ENCODE measurements around the gene SPATS1.

The SPATS1 gene, protein sequence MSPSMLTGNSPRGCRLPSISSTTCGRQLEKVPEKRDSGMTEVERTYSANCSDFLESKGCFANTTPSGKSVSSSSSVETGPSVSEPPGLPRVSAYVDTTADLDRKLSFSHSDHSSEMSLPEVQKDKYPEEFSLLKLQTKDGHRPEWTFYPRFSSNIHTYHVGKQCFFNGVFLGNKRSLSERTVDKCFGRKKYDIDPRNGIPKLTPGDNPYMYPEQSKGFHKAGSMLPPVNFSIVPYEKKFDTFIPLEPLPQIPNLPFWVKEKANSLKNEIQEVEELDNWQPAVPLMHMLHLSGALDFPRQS

DNA sequence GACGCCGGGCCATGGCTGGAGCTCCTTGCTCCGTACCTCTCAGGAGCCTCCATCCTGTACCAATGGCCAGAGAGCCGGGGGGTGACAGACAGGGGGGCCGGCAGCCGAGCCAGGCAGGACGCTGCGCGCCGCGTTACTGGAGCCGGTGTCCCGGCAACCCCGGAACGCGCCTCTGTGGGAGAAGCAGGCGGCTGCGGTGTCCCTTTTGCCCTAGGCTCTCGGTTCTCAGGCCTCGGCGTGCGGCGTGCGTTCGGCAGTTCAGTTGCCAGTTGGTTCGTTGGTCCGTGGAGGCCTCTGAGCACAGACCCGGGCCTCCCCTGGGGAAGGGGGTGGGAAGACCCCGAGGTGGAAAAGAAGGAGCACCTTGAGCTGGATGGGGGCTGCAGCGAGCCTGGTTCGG is at the start of gene SPATS1:
Gene SPATS1 (plus strand): TSS at position 162 of the 400 bp plus-strand sequence. CDS start 446 bp downstream, outside the sequence.
- no peak for DNase-seq

DNA sequence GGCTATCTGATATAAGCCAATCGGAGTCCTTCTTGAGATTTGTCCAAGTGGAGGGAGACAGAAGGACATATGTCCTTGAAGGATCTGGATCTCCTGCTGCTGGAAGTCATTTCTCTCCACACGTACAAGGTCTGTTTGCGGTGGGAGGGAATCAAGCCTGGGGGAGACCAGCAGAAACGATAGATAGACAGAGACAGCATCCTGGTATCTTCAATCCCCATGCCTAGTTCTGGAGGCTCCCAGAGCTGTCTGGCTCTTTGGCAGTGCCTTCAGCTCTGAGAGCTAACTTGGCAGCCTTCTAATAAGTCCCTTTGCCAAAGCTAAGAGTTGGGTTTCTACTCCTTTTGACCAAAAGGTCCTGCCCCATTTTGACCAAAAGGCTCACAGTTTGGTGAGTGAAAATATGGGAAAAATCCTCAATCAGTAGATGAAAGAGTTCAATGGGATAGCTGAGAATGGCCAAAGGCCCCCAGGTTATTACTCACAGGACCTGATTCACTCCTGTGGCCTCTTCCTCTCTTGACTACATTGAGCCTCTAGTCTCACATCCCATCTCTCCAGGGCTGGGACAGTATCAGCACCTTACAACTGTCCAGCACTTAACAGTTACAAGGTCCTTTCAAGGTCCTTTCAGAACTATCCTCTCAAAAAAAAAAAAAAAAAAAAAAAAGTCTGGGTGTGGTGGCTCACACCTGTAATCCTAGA is 49.6 kb upstream of the SPATS1 start:
- DNase-seq, result no peak

DNA sequence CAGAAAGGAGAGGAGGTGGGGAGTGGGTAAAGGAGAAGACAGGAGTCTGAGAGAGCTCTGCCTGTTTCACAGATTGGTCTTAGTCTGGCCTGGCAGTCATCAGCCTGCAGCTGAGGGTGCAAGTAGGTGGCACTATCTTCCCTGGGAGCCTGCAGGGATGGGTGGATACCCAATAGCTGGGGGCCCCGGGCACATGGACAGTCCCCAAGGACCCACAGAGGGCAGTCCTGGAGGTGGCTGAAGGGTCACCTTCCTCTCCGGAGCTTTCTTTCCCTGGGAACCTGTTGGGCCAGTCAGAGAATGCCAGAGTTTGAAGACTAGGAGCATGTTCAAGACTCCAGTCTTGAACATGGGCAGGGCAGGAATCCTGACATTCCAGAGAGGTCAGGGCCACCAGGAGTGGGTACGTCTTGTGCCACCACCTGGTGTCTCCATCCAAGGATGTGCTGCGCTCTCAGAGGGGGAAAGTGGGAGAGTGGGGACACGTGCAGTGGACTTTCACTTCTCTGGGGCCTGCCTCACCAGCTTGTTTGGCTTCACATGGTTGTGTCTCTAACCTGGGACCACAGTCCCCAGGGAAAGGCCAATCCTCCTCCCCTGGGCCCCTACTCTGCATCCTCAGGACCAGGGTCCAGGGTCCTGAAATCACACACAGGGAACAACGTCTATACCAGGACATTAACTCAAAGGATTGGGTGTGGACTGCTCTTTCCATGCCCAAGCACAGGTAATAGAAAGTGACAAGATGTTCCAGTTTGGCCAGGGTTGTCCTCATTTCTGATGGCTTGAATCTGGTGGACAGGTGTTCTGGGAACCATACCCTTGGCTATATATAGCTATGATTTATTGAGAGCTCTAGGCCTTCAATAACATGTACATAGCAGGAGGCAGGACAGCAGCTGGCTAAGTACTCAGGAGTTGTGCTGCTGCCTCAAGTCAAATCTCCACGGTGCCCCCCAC is 47.3 kb upstream of the SPATS1 start:
- DNase-seq, result no peak

DNA sequence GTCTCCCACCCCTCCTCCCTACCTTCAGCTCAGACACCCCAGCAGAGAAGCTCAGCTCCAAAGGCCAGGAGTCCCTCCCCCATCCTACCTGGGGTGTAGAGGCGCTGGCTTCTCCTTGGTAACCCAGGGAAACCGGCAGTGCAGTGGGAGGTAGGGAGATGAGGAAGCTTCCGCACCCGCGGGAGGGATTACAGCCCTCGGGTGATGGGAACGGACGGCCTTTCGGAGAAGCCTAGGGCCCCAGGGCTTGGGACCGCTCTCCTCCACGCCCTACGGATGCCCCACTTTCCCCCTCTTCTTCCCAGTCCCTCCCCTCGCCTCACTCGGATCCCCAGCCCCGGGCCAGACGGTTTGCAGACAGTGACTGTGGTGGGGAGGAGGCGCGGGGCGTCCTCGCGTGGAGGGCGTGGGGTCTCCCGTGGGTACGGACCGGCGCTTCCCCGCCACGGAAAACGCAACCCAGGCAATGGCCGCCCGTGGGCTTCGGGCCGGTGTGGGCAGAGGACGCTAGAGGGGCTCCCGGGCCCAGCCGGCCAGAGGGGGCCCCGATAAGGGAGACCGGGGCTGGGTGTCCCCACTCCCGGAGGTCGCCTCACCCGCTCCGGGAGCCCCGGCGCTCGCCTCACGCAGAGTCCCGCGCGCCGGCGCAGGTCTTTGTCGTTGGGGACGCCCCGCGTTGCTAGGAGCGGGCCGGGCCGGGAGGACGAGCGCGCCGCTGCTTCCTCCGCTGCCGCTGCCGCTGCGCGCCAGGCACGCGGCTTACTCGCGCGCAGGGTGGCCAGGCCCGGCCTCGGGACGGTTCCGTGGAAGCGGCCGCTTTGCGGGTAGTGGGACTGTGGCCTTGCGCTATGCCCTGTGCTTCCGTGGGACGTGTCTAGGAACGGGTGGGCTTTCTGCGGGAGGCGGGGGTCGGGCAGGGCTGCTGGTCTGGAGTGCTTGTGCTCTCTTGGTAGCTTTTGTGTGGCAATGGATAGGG is 45.1 kb upstream of the SPATS1 start:
- DNase-seq, result peak; percentile 26

DNA sequence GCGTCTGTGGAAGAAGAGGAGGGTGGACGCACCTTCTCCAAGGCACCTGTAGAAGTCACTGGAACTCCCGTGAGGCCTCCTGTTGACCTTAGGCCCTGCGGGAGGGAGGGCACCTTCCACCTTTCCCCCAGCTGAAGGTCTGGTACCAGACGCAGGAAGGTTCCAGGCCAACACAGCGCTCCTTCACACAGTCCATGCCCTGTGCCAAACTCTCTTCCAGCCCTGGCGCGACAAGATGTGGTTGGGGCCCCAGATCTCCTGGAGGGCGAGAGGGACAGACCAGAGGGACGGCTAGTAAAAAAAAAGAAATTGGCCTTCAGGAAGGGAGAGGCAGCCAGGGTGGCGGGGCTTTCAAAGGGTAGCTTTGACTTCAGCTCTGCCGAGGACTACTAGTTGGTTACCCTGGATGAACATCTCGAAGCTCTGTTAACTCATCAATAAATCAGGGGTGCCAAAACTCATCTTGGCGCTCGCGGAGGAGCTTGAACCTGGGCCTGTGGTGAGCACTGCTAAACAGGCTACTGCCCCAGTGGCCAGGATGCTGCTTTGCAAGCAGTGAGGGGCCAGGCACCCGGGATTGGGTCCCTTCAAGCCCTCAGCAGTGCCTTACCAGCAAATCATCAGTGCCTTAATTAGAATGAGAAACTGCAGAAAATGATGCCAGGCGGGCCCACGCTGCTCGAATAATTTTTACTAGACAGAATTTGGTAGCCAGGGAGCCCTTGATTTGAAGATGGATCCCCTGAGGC is 44.2 kb upstream of the SPATS1 start:
- no peak for DNase-seq

DNA sequence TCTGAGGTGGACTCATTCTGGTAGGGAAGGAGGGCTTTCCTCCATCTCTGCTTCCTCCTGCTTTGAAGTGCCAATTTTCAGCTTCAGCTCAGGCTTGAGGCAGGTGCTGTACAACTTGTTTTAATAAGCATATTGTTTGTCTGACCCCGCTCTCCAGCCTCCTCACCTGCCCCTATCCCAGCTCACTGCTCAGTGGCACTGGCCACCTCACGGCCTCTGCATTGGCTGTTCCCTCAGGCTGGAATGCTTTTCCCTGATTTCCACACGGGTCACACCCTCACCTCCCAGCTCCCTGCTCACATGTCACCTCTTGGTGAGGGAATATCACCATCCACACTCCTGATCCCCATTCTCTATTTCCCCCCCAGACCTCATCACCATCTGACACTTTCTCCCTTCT is 43.6 kb upstream of the SPATS1 start:
- no peak for DNase-seq

DNA sequence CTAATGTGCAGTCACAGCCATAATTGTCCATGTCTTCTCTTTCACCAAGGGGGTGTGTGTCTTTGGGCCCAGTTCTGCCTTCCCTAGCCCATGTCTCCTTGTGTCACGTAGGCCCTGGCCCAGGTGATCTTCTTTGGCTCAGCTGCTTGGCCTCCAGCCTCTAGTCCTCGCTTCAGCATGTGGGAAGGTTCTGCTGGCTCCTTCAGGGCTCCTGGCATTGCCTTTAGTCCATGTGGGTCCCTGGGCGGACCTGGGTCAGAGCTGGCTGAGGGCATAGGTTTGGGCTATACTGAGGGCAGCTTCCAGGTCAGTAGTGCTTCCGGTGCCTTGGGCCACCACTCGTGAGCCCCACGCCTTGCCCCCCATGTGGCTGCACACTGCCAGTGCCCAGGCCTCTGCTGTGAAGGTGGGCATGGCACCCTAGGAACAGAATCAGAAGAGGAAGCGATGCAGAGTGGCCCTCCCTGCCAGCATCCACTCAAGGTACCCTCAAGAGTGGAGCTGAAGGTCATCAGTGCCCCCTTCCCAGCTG is 42.1 kb upstream of the SPATS1 start:
- no peak for DNase-seq

DNA sequence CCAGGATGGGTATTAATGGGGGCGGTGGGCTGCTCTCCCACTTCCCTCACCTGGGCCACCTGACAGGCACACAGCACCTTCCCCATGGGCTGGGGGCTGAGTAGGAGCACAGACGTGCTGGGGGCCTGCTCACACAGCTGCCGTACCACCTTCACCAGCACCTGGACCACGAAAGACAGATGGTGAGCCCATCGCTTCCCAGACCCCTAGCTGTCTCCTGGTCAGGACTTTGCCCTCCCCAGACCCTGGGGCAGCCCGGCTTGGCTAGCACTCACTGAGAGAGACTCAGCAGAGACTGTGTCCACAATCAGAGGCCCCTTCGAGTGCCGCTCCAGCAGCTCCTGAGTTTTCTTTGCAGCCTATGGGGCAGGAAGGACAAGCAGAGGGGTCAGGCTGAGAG is 41.3 kb upstream of the SPATS1 start:
- no peak for DNase-seq

DNA sequence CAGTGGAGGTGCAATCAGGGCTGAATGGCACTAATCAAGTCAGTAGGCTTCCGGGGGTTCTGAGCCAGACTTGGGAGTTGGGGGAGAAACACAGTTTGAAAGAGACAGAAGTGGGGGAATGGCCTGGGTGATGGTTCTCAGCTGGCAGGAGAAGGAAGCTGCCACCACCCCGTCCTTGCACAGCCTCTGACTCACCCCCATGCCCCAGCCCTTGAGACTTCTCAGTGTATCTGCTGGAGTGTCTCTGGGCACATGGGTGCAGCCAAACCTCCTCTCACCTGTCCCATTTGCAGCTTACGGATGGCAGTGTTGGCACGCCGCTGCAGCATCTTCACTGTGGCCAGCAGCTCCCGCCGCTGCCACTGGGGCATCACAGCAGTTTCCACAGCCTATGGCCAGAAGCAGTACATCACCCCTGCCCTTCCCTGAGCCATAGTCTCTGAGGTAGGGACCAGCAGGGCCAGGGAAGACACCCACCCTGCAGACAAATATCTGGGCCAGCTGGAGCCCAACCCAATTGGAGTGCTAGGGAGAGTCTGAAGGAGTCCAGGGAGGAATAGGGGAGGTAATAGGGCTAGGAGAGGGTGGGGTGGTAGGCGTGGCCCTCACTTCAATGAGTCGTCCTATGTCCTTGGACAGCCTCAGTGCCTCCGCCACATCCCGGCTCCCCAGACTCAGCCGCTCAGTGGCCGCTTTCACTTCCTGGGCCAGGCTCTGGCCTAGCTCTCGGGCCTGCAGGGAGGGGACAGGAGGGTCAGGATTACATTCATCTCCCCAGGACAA is 40.5 kb upstream of the SPATS1 start:
- DNase-seq, result no peak

DNA sequence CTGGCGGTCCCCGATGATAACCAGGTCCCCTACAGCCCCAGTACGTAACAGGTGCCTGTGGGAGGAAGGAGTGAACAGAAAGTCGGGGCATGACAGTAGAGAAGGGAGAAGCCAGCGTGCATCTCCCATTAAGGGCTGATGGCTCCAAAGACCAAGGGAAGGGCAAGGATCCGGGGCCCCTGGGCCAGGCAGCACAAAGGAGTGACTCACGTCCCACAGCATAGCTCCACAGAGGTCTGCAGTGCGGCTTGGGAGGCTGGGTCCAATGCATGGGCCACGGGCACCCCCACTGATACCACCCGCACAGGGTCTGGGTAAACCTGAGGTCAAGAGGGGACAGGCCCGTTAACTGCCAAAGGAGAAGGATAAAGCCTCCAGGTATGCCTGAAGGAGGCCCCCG is 39.6 kb upstream of the SPATS1 start:
- no peak for DNase-seq

DNA sequence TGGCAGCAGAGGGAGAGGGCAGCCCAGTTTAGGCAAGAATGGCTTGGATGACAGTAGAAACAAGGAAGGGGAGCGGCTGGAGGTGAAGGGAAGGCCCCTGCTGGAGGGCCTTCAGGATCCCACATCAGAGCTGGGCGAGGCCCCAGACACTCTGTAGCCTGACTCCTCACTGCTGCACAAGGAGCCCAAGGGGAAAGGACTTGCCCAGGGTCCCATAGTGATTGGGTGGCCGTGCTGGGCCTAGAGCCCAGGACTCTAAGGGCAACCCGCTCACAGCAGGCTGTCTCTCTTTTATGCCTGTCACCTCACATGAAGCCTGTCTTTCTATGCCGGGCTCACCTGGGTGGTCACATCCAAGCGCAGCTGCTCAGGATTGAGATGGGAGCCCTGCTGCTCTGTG is 38.6 kb upstream of the SPATS1 start:
- no peak for DNase-seq

DNA sequence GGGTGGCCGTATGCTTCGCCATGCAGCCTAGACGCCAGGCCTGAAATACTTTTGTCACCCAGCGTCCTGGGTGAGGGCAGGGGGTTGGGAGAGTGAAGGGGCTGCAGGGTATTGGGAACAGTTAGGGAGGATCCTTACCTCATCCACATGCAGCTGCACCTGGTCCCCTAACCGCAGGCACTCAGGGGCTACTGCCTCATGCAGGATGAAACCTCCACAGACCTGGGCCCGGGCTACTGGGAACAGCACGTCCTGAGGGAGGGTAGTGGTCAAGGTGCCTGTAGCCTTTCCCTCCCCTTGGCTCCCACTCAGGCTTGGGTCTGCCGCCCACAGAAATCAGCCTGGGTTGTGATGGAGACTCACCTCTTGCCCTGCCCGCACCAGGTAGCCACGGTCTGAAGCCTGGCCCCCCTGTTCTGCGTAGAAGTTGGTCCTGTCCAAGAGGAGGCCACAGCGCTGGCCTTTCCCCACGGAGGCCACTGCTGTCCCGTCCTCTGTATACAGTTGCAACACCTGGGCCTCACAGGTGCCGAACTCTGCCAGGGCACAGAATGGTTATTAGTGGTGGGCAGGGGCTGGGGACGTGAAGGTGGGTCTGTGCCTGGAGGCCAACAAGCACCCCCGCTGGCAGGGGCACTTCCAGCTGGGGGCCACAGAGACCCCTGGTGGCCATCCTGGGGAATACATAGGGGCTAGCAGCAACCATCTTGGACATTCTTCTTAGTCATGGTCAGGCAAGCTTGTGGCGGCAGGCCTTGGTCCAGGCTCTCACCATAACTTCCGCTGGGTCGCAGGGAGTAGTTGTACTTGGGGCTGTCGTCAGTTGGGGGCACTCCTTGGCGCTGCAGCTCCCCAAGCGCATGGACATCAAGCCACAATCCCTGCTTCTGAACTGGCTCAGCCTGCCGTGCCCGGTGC is 37.9 kb upstream of the SPATS1 start:
- peak; percentile 55 for DNase-seq

DNA sequence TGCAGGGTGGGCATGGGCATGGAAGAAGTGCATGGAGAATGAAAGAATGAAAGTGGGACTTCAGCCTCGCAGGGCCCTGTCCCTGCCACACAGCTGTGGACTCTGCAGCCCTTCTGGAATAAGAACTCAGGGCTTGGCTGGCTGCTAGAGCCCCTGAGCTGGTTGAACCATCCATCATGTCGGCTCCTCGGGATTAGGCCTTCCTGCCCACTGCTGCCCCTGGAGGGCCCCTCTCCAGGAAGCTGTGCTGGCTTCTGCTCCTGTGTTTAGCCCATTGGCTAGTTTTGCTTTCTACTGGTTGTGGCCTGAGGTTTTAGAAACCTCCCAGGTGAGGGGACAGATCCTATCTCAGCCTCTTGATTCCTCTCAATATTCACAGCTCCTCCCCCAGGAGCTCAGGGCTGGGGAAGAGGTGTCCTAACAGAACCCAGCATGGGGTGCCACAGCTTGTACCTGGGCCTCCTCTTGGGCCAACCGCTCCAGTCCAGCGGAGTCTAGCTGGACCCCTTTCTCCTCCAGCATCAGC is 37.2 kb upstream of the SPATS1 start:
- DNase-seq, result no peak

DNA sequence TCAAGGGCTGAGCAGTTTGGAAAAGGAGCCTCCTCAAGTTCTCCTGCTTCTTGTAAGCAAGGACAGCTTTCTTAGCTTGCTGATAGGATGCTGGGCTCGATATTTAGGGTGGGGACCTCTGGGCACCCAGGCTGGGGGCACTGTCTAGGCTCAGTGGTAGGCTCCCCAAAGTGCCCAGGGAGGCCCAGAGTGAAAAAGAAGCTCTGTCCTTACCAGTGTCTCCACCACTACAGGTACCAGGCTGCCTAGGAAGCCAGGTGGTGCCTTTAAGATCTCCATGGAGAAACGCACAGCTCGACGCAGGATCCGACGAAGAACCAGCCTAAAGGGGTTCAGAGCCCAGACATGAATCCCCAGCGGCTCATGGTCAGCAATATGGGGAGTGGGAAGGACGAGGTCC is 35.7 kb upstream of the SPATS1 start:
- DNase-seq, result no peak

DNA sequence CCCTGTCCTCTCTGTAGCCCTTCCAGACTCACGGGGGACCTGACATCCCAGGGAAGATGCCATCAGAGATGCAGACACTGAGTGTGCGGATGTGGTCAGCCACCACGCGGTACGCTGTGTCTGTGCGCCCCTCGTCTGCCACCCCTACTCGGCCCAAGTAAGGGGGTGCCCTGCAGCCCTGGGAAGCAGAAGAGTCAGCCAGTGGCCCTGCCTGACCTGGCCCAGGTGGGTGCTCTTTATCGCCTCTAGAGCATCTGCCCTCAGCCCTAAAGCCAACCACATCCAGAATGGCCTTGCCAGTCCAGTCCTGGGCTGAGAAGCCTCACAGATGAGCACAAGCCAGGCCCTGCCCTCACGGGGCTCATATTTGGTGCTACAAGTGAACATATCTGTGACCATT is 35.2 kb upstream of the SPATS1 start:
- no peak for DNase-seq

DNA sequence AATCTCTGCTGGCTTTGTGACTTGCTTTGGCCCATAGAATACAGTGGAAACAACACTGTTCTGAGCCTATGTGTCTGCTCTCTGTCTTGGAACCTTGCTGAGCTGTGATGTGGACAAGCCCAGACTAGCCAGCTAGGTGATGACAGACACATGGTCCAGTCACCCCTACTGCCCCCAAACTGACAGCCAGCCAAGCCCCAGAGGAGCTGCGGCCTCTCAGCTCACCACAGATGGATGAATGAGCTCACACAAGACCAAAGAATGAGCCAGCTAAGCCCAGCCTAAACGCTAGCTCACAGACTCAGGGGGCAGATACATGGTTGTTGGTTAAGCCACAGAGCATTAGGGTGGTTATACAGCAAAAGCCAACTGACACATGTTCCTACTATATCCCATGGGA is 33.4 kb upstream of the SPATS1 start:
- no peak for DNase-seq

DNA sequence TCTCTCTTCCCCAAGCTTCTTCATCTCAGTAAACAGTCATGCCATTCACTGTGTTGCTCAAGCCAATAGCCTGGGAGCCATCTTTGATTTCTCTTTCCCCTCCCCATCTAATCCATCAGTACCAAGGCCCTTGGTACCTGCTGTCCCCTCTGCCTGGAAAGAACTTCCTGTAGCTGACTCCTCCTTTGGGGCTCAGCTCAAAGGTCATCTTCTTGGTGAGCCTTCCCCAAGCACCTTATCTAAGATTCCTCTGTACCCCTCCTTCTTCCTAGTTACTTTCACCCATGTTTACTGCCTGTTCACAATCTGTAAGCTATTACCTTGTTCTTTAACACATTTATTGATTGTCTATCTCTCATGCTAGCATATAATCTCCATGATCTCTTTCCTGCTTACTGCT is 32.8 kb upstream of the SPATS1 start:
- DNase-seq, result no peak

DNA sequence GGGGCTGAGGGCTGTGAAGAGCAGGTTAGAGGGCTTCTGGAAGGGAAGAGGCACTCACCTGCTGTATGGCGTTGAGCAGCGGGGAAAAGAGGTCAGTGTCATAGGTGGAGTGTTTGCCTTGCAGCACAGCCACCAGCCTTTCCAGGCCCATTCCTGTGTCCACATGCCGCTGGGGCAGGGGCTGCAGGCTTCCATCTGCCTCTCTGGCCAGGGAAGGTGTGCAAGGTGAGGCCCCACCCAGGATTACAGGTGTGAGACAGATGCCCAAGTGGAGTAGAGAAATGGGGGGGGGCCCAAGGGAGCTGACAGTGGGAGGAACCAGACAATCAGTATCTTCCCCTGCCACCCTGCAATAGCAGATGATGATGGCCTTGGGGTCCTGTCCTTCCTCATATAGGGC is 32.2 kb upstream of the SPATS1 start:
- DNase-seq, result no peak

DNA sequence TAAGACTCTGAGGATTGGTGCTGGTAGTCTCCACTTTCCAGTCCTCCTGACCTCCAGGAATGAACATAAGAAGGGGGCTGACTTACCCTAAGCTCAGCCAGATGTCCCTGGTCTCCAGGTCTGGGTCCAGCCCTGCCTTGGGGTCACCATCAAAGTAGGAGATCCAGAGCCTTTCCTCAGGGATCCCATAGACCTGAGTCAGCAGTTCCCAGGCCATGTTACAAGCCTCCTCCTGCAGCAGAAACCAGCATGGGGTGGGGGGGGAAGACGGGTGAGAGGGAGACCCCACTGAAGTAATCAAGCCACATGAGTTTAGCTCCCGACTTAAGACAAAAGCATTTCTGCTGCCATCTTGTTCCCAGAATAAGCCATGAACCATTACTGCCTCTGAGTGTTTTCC is 31.1 kb upstream of the SPATS1 start:
- DNase-seq, result no peak
